HT-29 (cell line): ENCODE measurements around the gene TNIP3. TPM values are rescaled to one million over a fixed set of nuclear protein-coding genes. Genes with fewer than 3 reads are reported as not detected.

Experiments
- DNase-seq: peaks from one replicate; pipeline ENCODE4 v3.0.0-alpha.2; 2015; ENCODE audit warnings: low spot score
- total RNA-seq: library from RNA; depleted of rRNA; stranded (reverse); fragments of >200 nt; shearing (Covaris generic); gene quantifications from 2 replicates; pipeline ENCODE4 v1.2.3, GENCODE V29; 2014

Gene TNIP3
- total RNA-seq, 1 experiment from 2014 or later: not detected

- DNase-seq: no peak
Observed at GRCh38 chr4:121139533-121140222, 24.4 kb downstream of the TNIP3 start.

GRCh38 chr4:121138039-121138825 lies 25.9 kb downstream of the TNIP3 start:
- DNase-seq: no peak

GRCh38 chr4:121130326-121130660 lies 33.8 kb downstream of the TNIP3 start:
- no peak for DNase-seq

GRCh38 chr4:121129606-121130325 lies 34.4 kb downstream of the TNIP3 start:
- DNase-seq: no peak

- no peak for DNase-seq
Observed at GRCh38 chr4:121127100-121127499, 37.0 kb downstream of the TNIP3 start.

- DNase-seq: no peak
Observed at GRCh38 chr4:121126449-121127006, 37.6 kb downstream of the TNIP3 start.

- DNase-seq: no peak
Observed at GRCh38 chr4:121125498-121125885, 38.6 kb downstream of the TNIP3 start.

- DNase-seq: no peak
Observed at GRCh38 chr4:121122661-121123060, 41.5 kb downstream of the TNIP3 start.

GRCh38 chr4:121119715-121120114 lies 44.4 kb downstream of the TNIP3 start:
- no peak for DNase-seq

GRCh38 chr4:121118344-121118743 lies 45.8 kb downstream of the TNIP3 start:
- no peak for DNase-seq

- DNase-seq: no peak
Observed at GRCh38 chr4:121114756-121115155, 49.4 kb downstream of the TNIP3 start.

GRCh38 chr4:121112530-121112929 lies 51.6 kb downstream of the TNIP3 start:
- peak; percentile 4 for DNase-seq

- no peak for DNase-seq
Observed at GRCh38 chr4:121108557-121108956, 55.6 kb downstream of the TNIP3 start.

- no peak for DNase-seq
Observed at GRCh38 chr4:121107507-121107906, 56.6 kb downstream of the TNIP3 start.

- no peak for DNase-seq
Observed at GRCh38 chr4:121100093-121100775, 63.9 kb downstream of the TNIP3 start.

GRCh38 chr4:121098266-121098665 lies 65.9 kb downstream of the TNIP3 start:
- no peak for DNase-seq

GRCh38 chr4:121096629-121097028 lies 67.5 kb downstream of the TNIP3 start:
- peak; percentile 47 for DNase-seq

- DNase-seq: no peak
Observed at GRCh38 chr4:121096191-121096590, 67.9 kb downstream of the TNIP3 start.

- DNase-seq: no peak
Observed at GRCh38 chr4:121094297-121094966, 69.7 kb downstream of the TNIP3 start.

- no peak for DNase-seq
Observed at GRCh38 chr4:121093261-121093660, 70.9 kb downstream of the TNIP3 start.

- no peak for DNase-seq
Observed at GRCh38 chr4:121091941-121092340, 72.2 kb downstream of the TNIP3 start.
